Activated CD8-positive, alpha-beta memory T cell treated with anti-CD3 and anti-CD28 coated beads, Interleukin-2, amount 50 U/mL, for 1 hour (primary cell): ENCODE results near the gene CCDC7.
"Not testable (repeated sequence)": the region's sequence is repeated elsewhere in the genome, so short reads cannot be mapped to it uniquely, and the experiment has no call there.

ENCODE experiments used
- DNase-seq: peaks from one replicate; pipeline ENCODE4 v3.0.0-alpha.2; 2020; ENCODE audit errors: extremely low read depth

CCDC7 gene

GRCh38 chr10:32445740-32446535 lies at the start of gene CCDC7:
TSS of gene CCDC7 (plus strand) at chr10:32446140. CDS start at chr10:32451643, 5,503 bp downstream.
- peak; percentile 40 for DNase-seq

- DNase-seq = not testable (repeated sequence)
These were observed 48.8 kb upstream of the CCDC7 start for GRCh38 chr10:32397163-32397562.

DNA sequence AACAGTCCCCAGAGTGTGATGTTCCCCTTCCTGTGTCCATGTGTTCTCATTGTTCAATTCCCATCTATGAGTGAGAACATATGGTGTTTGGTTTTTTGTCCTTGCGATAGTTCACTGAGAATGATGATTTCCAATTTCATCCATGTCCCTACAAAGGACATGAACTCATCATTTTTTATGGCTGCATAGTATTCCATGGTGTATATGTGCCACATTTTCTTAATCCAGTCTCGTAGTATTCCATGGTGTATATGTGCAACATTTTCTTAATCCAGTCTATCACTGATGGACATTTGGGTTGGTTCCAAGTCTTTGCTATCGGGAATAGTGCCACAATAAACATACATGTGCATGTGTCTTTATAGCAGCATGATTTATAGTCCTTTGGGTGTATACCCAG lies 46.2 kb upstream of the CCDC7 start:
- not testable (repeated sequence) for DNase-seq

GRCh38 chr10:32400961-32401360 lies 45.0 kb upstream of the CCDC7 start:
- DNase-seq = no peak

- no peak for DNase-seq
These were observed 43.4 kb upstream of the CCDC7 start for GRCh38 chr10:32402499-32402898.

GRCh38 chr10:32403091-32403490 lies 42.8 kb upstream of the CCDC7 start:
- DNase-seq = no peak

DNA sequence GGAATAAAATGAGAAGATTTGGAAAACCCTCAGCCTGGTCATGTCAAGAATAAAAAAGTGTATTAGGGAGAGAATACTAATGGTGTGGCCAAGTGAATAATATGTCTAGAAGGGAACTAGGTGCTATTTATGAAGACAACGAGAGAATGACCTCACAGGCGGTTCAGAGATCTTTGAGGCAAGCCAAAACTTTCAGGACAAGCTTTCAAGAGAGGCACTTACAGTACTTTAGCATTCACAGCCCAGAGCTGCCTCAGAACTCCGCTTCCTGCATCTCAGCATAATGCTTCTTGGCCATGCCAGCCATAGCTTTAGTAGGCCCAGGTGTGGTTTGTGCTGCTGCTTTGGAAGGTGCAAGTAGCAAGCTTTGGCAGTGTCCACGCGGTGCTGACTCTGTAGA lies 37.2 kb upstream of the CCDC7 start:
- DNase-seq = no peak

GRCh38 chr10:32409741-32410140 lies 36.2 kb upstream of the CCDC7 start:
- no peak for DNase-seq

DNA sequence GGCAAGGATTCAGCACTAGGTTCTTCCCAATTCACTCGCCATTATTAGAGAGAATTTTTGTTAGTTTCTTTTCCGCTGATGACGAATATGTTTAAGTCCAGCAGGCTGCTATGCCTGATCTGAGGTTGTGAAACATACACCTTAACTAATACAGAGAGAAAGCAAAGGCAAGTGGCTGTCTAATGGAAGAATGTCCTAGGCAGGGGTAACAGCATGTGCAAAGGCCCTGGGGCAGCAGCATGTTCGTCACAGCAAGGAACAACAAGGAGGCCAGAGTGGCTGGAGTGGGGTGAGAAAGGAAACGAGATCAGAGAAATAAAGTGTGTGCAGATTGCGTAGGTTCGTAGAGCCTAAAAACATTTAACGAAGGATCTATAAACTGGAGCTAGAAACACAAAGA lies 35.4 kb upstream of the CCDC7 start:
- DNase-seq = no peak

DNA sequence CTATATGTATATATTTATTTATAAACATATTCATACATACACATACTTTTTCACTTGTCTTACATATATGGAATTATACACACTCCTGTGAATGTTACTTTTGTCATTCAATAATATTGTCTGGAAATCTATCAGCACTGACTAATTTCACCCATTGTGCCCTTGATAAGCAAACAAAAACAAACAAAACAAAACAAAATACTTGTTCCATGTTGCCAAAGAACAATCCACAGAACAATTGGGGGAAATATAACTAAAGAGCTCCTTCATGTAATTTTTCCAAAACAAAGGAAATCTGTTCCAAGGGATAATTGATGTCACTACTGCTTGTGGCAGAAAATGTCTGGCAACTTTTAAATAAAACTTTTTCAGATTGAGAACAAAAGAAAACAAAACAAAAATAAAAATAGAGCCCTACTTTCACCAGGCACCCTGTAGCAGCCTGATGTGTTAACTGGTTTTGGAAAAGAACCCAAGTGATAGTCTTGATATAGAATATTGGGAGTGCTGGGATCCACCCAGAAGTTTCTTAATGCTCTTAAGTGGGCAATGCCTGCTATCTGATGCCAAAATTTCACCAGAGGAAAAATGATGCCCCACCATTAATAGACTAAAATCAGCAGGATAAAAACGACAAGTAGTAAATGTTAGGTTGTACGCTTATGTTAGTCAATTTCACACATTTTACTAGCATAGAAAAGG lies 34.0 kb upstream of the CCDC7 start:
- DNase-seq = no peak

GRCh38 chr10:32412499-32412853 lies 33.5 kb upstream of the CCDC7 start:
- no peak for DNase-seq

DNA sequence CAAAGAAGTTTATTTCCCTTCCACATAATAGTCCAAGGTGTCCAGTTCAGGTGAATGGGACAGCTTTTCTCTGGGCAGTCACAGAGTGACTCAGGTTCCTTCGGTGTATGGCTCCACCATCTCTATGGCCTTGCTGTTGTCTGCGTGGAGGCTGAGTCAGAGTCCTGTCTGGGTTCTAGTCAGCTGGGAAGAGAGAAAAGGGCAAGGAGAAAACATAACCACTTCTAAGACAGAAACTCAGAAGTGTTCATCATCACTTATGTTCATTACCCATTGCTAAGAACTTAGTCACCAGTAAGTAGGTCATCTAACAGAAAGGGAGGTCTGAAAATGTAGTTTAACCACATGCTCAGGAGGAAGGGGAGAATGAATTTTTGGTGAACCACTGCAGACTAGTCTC lies 32.4 kb upstream of the CCDC7 start:
- DNase-seq = no peak

DNA sequence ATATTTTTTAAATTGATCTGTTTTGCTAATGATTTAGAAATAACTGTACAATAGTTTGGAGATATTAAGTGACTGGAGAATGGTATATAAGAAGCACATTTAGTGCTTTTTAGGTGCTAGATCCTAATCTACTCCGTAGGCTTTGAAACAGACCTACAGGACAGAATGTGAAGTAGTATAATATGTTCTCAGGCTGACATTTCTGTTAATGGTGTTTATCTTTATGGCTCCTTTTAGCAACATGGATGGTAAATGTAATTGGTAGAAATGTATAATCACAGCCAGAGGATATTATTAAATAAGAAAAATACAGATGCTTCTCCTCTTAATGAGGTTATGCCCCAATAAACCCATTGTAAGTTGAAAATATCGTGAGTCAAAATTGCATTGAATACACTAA lies 30.6 kb upstream of the CCDC7 start:
- DNase-seq = no peak

DNA sequence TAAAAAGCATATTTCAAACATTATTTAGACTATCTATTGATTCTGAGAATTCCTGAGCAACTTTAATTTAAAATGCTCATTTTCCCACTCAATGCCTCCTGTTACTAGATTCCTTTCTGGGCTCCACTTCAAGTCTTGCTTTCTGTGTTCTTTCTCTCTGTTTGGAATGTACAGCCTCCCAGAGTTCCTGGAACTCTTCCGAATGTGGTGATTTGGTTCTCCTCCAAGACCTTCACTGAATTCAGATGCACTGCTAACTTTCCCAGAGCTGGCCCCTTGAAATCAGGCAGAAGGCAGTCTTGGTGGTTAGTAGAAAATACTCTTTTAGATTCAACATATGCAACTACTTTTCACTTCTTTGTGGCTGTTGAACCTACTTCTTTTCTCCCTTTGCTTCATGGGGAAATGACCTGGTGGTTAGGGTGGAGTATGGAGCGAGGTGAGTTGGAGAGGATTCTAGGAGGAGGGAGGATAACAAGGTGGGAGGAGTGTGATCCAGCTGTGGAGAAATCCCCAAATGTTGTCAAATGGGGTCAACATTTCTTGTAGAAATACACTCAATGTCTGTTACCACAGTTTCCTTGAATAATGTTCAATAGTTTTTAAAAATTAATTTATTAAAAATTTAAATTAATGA lies 27.9 kb upstream of the CCDC7 start:
- DNase-seq = no peak

- no peak for DNase-seq
These were observed 27.4 kb upstream of the CCDC7 start for GRCh38 chr10:32418572-32418971.

DNA sequence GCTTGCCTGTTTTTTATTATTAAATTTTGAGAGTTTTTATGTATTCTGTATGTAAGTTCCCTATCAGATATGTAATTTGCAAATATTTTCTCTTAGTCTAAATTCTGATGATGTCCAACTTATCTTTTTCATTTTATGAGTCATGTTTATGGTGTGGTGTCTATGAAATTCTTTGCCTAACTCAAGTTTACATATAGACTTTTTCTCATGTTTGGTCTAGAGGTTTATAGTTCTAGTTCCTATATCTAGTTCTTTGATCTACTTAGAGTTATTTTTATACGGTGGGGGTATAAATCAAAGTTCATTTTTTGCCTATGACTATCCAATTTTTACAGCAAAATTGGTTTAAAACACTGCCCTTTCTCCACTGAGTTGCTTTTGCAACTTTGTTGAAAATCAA lies 26.3 kb upstream of the CCDC7 start:
- DNase-seq = no peak

- DNase-seq = no peak
These were observed 19.8 kb upstream of the CCDC7 start for GRCh38 chr10:32426186-32426585.

GRCh38 chr10:32433542-32433941 lies 12.4 kb upstream of the CCDC7 start:
- no peak for DNase-seq

- no peak for DNase-seq
These were observed 9.7 kb upstream of the CCDC7 start for GRCh38 chr10:32436215-32436614.

GRCh38 chr10:32437334-32437733 lies 8.6 kb upstream of the CCDC7 start:
- no peak for DNase-seq

DNA sequence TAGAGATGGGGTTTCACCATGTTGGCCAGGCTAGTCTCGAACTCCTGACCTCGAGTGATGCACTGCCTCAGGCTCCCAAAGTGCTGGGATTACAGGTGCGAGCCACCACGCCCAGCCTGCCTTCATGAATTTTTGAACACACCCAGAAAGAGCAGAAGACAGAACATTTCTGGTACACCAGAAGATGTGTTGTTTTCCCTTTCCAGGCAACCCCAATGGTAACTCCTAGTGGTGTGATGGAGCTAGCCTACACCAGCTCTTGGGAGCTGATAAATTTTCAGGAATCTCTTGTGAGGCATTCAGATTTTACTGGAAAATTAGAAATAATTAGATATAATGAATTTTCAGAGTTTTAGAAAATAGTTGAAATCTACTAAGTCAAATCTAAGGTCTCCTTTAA lies 904 bp upstream of the CCDC7 start:
- DNase-seq = no peak

- no peak for DNase-seq
These were observed 831 bp downstream of the CCDC7 start for GRCh38 chr10:32446536-32447406.
